ENCODE measurements around the gene MTRF1L.

DNA sequence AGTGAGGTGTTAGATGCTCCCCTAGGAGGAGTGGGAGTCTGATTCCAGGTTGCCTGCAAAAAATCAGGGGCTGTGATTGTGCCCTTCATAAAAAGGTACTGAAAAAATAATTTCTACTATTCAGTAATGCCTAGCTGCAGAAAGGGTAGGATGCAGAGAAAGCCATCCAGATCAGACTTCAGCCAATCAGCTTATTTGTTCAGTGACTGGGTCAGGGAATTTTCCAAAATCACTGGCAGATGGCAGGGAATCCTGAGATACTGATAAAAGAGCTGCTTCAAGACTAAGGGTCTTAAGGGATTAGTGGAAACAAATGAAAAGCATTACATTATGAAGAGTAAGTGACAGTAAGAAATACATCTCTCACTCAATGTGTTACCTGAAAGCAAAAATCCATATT is 42.8 kb upstream of the MTRF1L start:
- TF ChIP-seq CEBPB (IDR thresholded peaks at IDR 0.05) (no peak), TAF1 (IDR thresholded peaks at IDR 0.05; ENCODE audit: low read depth) (no peak)

All from Ishikawa (cell line).